ENCODE data around the gene SHISA8.
A peak's percentile ranks its signal among the peaks of the same experiment; 100 is the strongest.
"Not testable (repeated sequence)": the region's sequence is repeated elsewhere in the genome, so short reads cannot be mapped to it uniquely, and the experiment has no call there.

Gene SHISA8

GRCh38 chr22:41915035-41915785, at the start of gene SHISA8:
TSS of gene SHISA8 (minus strand) at chr22:41915074. CDS start at chr22:41914667, 407 bp downstream.
- no peak for DNase-seq

GRCh38 chr22:41964112-41964491, 49.2 kb upstream of the SHISA8 start:
- no peak for DNase-seq

- no peak for DNase-seq
Observed at GRCh38 chr22:41963453-41964111, 48.7 kb upstream of the SHISA8 start.

GRCh38 chr22:41957941-41958556, 43.2 kb upstream of the SHISA8 start:
- DNase-seq = no peak

- no peak for DNase-seq
Observed at GRCh38 chr22:41952713-41953112, 37.8 kb upstream of the SHISA8 start.

GRCh38 chr22:41951898-41952474, 37.1 kb upstream of the SHISA8 start, which contains the start of gene SMIM45:
TSS of gene SMIM45 (plus strand) at chr22:41952150.
- DNase-seq = peak; percentile 48

GRCh38 chr22:41949297-41949965, 34.6 kb upstream of the SHISA8 start:
- no peak for DNase-seq

GRCh38 chr22:41948928-41949296, 34.0 kb upstream of the SHISA8 start:
- DNase-seq = not testable (repeated sequence)

- DNase-seq = no peak
Observed at GRCh38 chr22:41948142-41948541, 33.3 kb upstream of the SHISA8 start.

GRCh38 chr22:41947424-41948080, 32.7 kb upstream of the SHISA8 start:
- no peak for DNase-seq

- DNase-seq = peak; percentile 97
Observed at GRCh38 chr22:41946629-41947423, 32.0 kb upstream of the SHISA8 start, which contains the start of gene CENPM. TSS of gene CENPM (minus strand) at chr22:41947152. CDS start at chr22:41947076, 76 bp downstream.

- no peak for DNase-seq
Observed at GRCh38 chr22:41943661-41944209, 28.9 kb upstream of the SHISA8 start.

GRCh38 chr22:41940832-41941765, 26.2 kb upstream of the SHISA8 start:
- peak; percentile 78 for DNase-seq

GRCh38 chr22:41939981-41940831, 25.3 kb upstream of the SHISA8 start:
- peak; percentile 37 for DNase-seq

GRCh38 chr22:41936894-41937169, 22.0 kb upstream of the SHISA8 start:
- DNase-seq = no peak

GRCh38 chr22:41935509-41935908, 20.6 kb upstream of the SHISA8 start:
- no peak for DNase-seq

- no peak for DNase-seq
Observed at GRCh38 chr22:41935015-41935351, 20.1 kb upstream of the SHISA8 start.

- no peak for DNase-seq
Observed at GRCh38 chr22:41934284-41935014, 19.6 kb upstream of the SHISA8 start.
